GM23248 (cell line): ENCODE data around the gene ZNF682. TPM values are rescaled to one million over a fixed set of nuclear protein-coding genes. Genes with fewer than 3 reads are reported as not detected.
"Not testable (repeated sequence)": the region's sequence is repeated elsewhere in the genome, so short reads cannot be mapped to it uniquely, and the experiment has no call there.

ENCODE experiments used
- DNase-seq: peaks from one replicate; pipeline ENCODE4 v3.0.0-alpha.2; 2015
- H2AFZ ChIP-seq: fragments of 200-600 bp; sonication (generic); 2 replicates; pipeline ENCODE4 v1.6.1; 2016; ENCODE audit warnings: antibody characterized with exemption
- H3F3A ChIP-seq: fragments of 200-600 bp; sonication (generic); 2 replicates; pipeline ENCODE4 v1.6.1; 2016; ENCODE audit warnings: mild to moderate bottlenecking, antibody characterized with exemption, mixed run types; ENCODE audit not compliant: insufficient read depth
- H3K27ac ChIP-seq: fragments of 200-600 bp; sonication (generic); 2 replicates; pipeline ENCODE4 v1.5.1; 2016; ENCODE audit warnings: mild to moderate bottlenecking
- H3K27me3 ChIP-seq: fragments of 200-600 bp; sonication (generic); replicated peaks from 2 replicates; pipeline ENCODE4 v1.6.1; 2016; ENCODE audit warnings: mild to moderate bottlenecking; ENCODE audit not compliant: insufficient read depth
- H3K36me3 ChIP-seq: fragments of 200-600 bp; sonication (generic); 2 replicates; pipeline ENCODE4 v1.6.1; 2016; ENCODE audit warnings: low read depth, mild to moderate bottlenecking
- H3K4me1 ChIP-seq: fragments of 200-600 bp; sonication (generic); 2 replicates; pipeline ENCODE4 v1.6.1; 2016; ENCODE audit warnings: mild to moderate bottlenecking; ENCODE audit not compliant: insufficient read depth
- H3K4me2 ChIP-seq: fragments of 200-600 bp; sonication (generic); one replicate; pipeline ENCODE4 v1.6.1; 2016; ENCODE audit warnings: mild to moderate bottlenecking; ENCODE audit not compliant: unreplicated experiment
- H3K4me3 ChIP-seq: fragments of 200-600 bp; sonication (generic); 2 replicates; pipeline ENCODE4 v1.5.1; 2016; ENCODE audit warnings: mild to moderate bottlenecking
- H3K79me2 ChIP-seq: fragments of 200-600 bp; sonication (generic); 2 replicates; pipeline ENCODE4 v1.6.1; 2016; ENCODE audit warnings: mild to moderate bottlenecking; ENCODE audit not compliant: insufficient read depth
- H3K9ac ChIP-seq: fragments of 200-600 bp; sonication (generic); 2 replicates; pipeline ENCODE4 v1.6.1; 2016; ENCODE audit warnings: mild to moderate bottlenecking
- H3K9me2 ChIP-seq: fragments of 200-600 bp; sonication (generic); 2 replicates; pipeline ENCODE4 v1.6.1; 2016; ENCODE audit warnings: mixed run types, mild to moderate bottlenecking, moderate library complexity; ENCODE audit not compliant: insufficient read depth
- H3K9me3 ChIP-seq: fragments of 200-600 bp; sonication (generic); one replicate; pipeline ENCODE4 v1.6.1; 2017; ENCODE audit warnings: low read depth
- H4K20me1 ChIP-seq: fragments of 200-600 bp; sonication (generic); 2 replicates; pipeline ENCODE4 v1.6.0; 2016; ENCODE audit not compliant: insufficient read depth
- EZH2 ChIP-seq: fragments of 200-600 bp; sonication (generic); IDR thresholded peaks from 2 replicates; pipeline ENCODE4 v1.6.1; 2018; ENCODE audit warnings: antibody characterized with exemption, mild to moderate bottlenecking; ENCODE audit not compliant: insufficient read depth, poor library complexity, severe bottlenecking
- EZH2phosphoT487 ChIP-seq: fragments of 200-600 bp; sonication (generic); IDR thresholded peaks from 2 replicates; pipeline ENCODE4 v1.6.1; 2018; ENCODE audit warnings: antibody characterized with exemption, moderate library complexity, mild to moderate bottlenecking, low read depth; ENCODE audit not compliant: insufficient read depth
- WGBS, 2 experiments: methylation state at CpG; one replicate each; pipeline ENCODE4 v1.1.6; 2015 to 2017; ENCODE audit warnings: low lambda C conversion rate in 2 of 2, low coverage in 1 of 2; ENCODE audit errors: missing lambda C conversion rate in 2 of 2; 5-methylcytosine and 5-hydroxymethylcytosine counted together
- in situ Hi-C: fragments of 300-500 bp; cut with MboI; formaldehyde crosslinking; loops from 2 replicates; pipeline ENCODE4 v1.15.0; 2020
- polyA plus RNA-seq: library from polyadenylated mRNA; unstranded; fragments of >200 nt; fragmentation: Nextera tagmentation; extraction: Ambion mirVana; gene quantifications from 2 replicates; pipeline ENCODE4 v1.2.1, GENCODE V29; 2016
- total RNA-seq: library from RNA; depleted of rRNA; stranded (reverse); fragments of >200 nt; shearing (Covaris generic); gene quantifications from 2 replicates; pipeline ENCODE4 v1.2.3, GENCODE V29; 2014

Gene ZNF682
- total and polyA plus RNA-seq, 2 experiments from 2014 or later: 3.0 to 4.9 TPM

DNA sequence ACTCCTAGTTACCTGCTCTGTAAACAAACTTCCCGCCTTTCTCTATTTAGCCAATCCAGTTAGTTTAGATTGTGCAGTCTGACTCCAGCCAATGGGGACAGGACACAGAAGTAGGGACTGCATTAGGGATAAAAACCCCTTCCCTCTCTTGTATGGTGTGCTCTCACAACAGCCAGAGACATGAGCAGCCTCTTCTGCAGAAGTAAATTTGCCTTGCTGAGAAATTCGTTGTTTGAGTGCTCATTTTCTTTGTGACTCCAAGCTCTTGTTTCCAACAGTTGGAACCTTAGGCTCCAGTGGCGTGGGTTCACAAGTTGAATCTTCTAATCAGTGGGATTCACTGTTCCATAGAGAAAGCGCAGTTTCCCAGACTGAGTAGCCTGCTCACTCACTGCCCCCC is 72.4 kb downstream of the ZNF682 start:
- Histone ChIP-seq H2AFZ (no peak overlapping the region), H3K36me3 (no peaks in the 10 kb centered on the region), H3K27me3 (no peaks in the 10 kb centered on the region), H3K79me2 (no peaks in the 10 kb centered on the region), H3K9me2 (no peaks in the 10 kb centered on the region), H3K27ac (no peak overlapping the region), H3K9me3 (peaks cover 4% of the 10 kb centered on the region), H3K4me2 (no peak overlapping the region), H3F3A (no peaks in the 10 kb centered on the region), H4K20me1 (no peaks in the 10 kb centered on the region), H3K4me3 (no peak overlapping the region), H3K9ac (no peak overlapping the region), H3K4me1 (no peaks in the 10 kb centered on the region)
- DNase-seq: no peak
- WGBS, 2 experiments: 10 to 25% methylated on average over 4 of the region's 4 CpGs
- TF ChIP-seq EZH2: no peak
- no peak for TF ChIP-seq EZH2phosphoT487
- in situ Hi-C loops: no loop called here

DNA sequence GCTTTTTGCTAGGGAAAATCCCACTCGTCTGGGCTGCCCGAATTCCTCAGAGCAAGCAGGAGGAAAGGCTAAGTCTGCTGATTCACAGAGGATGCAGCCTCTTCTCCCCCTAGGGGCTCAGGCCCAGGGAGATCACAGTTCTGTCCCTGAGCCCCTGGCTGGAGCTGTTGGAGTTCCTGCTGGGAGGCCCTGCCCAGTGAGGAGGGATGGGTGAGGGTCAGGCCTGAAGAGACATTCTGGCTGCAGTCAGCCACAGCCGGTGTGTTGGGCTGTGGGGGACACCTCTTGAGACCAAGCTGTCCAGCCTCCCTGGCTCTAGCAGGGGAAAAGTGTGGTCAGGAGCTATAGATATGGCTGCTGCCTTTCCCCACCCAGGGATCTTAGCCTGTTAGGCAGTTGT is 73.2 kb downstream of the ZNF682 start:
- H3K79me2 ChIP-seq, H3K27me3 ChIP-seq, DNase-seq, H3K4me1 ChIP-seq, H2AFZ ChIP-seq, H4K20me1 ChIP-seq, H3K9me2 ChIP-seq, H3F3A ChIP-seq, H3K27ac ChIP-seq, in situ Hi-C loops, H3K4me3 ChIP-seq, H3K4me2 ChIP-seq, H3K9ac ChIP-seq, H3K36me3 ChIP-seq, H3K9me3 ChIP-seq: not testable (repeated sequence)
- 45 to 60% methylated on average over 2 to 3 of the region's 3 CpGs for WGBS, 2 experiments

DNA sequence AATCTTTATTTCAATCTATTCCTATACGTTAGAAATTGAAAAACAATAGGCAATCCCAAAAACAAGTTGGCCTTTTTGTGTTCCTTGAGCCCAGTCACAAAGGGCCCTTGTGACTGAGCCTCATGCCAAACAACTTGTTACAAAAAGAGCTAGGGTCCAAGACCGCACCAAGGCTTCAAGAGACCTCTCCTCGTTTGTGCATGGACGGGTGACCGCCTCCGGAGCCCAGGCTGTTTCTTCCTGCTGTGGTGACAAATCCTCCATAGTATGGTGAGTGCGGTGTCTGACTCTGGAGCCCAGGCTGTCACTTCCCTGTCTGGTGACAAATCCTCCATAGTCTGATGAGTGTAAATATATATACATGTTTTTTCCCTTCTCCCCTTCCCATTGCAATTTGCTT is 74.9 kb downstream of the ZNF682 start:
- Histone ChIP-seq H3F3A (no peaks in the 10 kb centered on the region), H3K27me3 (no peaks in the 10 kb centered on the region), H3K9ac (no peak overlapping the region), H2AFZ (no peak overlapping the region), H3K36me3 (no peaks in the 10 kb centered on the region), H3K4me3 (no peak overlapping the region), H3K4me2 (no peak overlapping the region), H3K4me1 (no peaks in the 10 kb centered on the region), H3K79me2 (no peaks in the 10 kb centered on the region), H3K27ac (no peak overlapping the region), H3K9me2 (no peaks in the 10 kb centered on the region), H3K9me3 (peaks cover 4% of the 10 kb centered on the region), H4K20me1 (no peaks in the 10 kb centered on the region)
- TF ChIP-seq EZH2phosphoT487 (no peak), EZH2 (no peak)
- WGBS, 2 experiments: 55 to 61% methylated on average over 7 of the region's 7 CpGs
- in situ Hi-C loops: no loop called here
- no peak for DNase-seq

DNA sequence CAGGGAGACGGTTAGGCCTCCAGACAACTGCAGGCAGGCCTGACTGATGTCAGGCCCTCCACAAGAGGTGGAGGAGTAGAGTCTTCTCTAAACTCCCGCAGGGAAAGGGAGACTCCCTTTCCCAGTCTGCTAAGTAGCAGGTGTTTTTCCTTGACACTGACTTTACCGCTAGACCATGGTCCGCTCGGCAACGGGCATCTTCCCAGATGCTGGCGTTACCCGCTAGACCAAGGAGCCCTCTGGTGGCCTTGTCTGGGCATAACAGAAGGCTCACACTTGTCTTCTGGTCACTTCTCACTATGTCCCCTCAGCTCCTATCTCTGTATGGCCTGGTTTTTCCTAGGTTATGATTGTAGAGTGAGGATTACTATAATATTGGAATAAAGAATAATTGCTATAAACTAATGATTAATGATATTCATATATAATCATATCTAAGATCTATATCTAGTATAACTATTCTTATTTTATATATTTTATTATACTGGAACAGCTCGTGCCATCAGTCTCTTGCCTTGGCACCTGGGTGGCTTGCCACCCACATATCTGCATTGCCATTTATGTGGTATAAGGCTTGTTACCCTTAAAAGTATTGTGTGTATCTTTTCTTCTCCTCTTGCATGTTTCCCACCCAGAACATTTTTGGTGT is 80.0 kb downstream of the ZNF682 start:
- H3K27ac ChIP-seq, H3K27me3 ChIP-seq, H3K9me3 ChIP-seq, H3K36me3 ChIP-seq, H3K4me1 ChIP-seq, H3K79me2 ChIP-seq, H3K4me3 ChIP-seq, H3K9ac ChIP-seq, H2AFZ ChIP-seq, H3K4me2 ChIP-seq, in situ Hi-C loops, H3K9me2 ChIP-seq, H4K20me1 ChIP-seq, H3F3A ChIP-seq: not testable (repeated sequence)
- peak; percentile 75 for DNase-seq
- 6% methylated on average over 9 of the region's 9 CpGs for WGBS, 2 experiments

DNA sequence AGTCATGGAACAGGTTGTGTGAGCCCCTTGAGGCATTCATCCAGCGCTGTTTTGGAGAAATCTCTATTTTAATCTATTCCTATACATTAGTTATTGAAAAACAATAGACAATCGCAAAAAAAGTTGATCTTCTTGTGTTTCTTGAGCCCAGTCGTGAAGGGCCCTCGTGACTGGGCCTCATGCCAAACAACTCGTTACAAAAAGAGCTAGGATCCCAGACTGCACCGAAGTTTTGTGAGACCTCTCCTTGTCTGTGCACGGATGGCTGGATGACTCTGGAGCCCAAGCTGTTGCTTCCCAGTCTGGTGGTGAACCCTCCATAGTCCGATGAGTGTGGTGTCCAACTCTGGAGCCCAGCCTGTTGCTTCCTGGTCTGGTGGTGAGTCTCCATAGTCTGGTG is 81.5 kb downstream of the ZNF682 start:
- H3K36me3 ChIP-seq, H3K4me3 ChIP-seq, H3K27ac ChIP-seq, H3F3A ChIP-seq, H3K9me2 ChIP-seq, H3K79me2 ChIP-seq, DNase-seq, H3K27me3 ChIP-seq, H3K9me3 ChIP-seq, H3K4me2 ChIP-seq, H3K4me1 ChIP-seq, in situ Hi-C loops, H3K9ac ChIP-seq, H4K20me1 ChIP-seq, H2AFZ ChIP-seq: not testable (repeated sequence)
- WGBS, 2 experiments: 51 to 59% methylated on average over 8 of the region's 8 CpGs
